Fibroblast of lung (primary cell): ENCODE measurements around the gene DNAH5. TPM values are rescaled to one million over a fixed set of nuclear protein-coding genes. Genes with fewer than 3 reads are reported as not detected.

Source experiments
- DNase-seq, 2 donors: peaks; one replicate each; pipeline versions ENCODE4 v3.0.0 to v3.0.0-alpha.2; 2010; ENCODE audit warnings: low read depth in 2 of 2
- H2AFZ ChIP-seq: 2 replicates; pipeline ENCODE4 v1.5.1; 2012; ENCODE audit warnings: low read length, control low read depth, inconsistent platforms
- H3K27ac ChIP-seq: 2 replicates; pipeline ENCODE4 v1.5.1; 2011; ENCODE audit warnings: low read length, control low read depth; ENCODE audit not compliant: insufficient read depth
- H3K27me3 ChIP-seq: 2 replicates; pipeline ENCODE4 v1.5.1; 2011; ENCODE audit warnings: mild to moderate bottlenecking, low read length; ENCODE audit not compliant: control insufficient read depth, insufficient read depth
- H3K36me3 ChIP-seq: 2 replicates; pipeline ENCODE4 v1.5.1; 2011; ENCODE audit warnings: low read length; ENCODE audit not compliant: control insufficient read depth, insufficient read depth
- H3K4me1 ChIP-seq: 2 replicates; pipeline ENCODE4 v1.5.1; 2011; ENCODE audit warnings: low read length; ENCODE audit not compliant: control insufficient read depth, insufficient read depth; ENCODE audit errors: extremely low read depth
- H3K4me2 ChIP-seq: 2 replicates; pipeline ENCODE4 v1.5.1; 2011; ENCODE audit warnings: low read length, control low read depth; ENCODE audit not compliant: insufficient read depth; ENCODE audit errors: extremely low read depth
- H3K4me3 ChIP-seq, 4 experiments: fragments of 200-600 bp in 1 of 4; sonication (generic) in 1 of 4; replicated peaks in 1 of 4; 2 replicates each; pipeline ENCODE4 v1.5.1; 2011 to 2016; ENCODE audit warnings: low read length in 4 of 4, low read depth in 3 of 4, mild to moderate bottlenecking in 3 of 4, control low read depth in 2 of 4, inconsistent platforms in 1 of 4, mixed read lengths in 1 of 4; ENCODE audit not compliant: insufficient read depth in 1 of 4; ENCODE audit errors: control extremely low read depth in 1 of 4
- H3K79me2 ChIP-seq: 2 replicates; pipeline ENCODE4 v1.5.1; 2012; ENCODE audit warnings: mild to moderate bottlenecking, low read length, inconsistent platforms; ENCODE audit not compliant: control insufficient read depth, insufficient read depth
- H3K9ac ChIP-seq: 2 replicates; pipeline ENCODE4 v1.5.1; 2011; ENCODE audit warnings: mild to moderate bottlenecking, low read length, control low read depth; ENCODE audit not compliant: insufficient read depth
- H3K9me3 ChIP-seq: 2 replicates; pipeline ENCODE4 v1.5.1; 2012; ENCODE audit warnings: low read depth, low read length; ENCODE audit not compliant: control insufficient read depth, insufficient read depth
- H4K20me1 ChIP-seq: 2 replicates; pipeline ENCODE4 v1.5.1; 2011; ENCODE audit warnings: low read length; ENCODE audit not compliant: control insufficient read depth, insufficient read depth; ENCODE audit errors: extremely low read depth
- EZH2 ChIP-seq: IDR thresholded peaks from 2 replicates; pipeline ENCODE4 v1.5.1; 2012; ENCODE audit warnings: low read length, control low read depth, mild to moderate bottlenecking; ENCODE audit errors: missing control alignments
- polyA plus RNA-seq, 2 donors: library from polyadenylated mRNA; depleted of rRNA in 1 of 2; stranded (reverse) in 1 of 2; unstranded in 1 of 2; fragments of >200 nt; gene quantifications; 2 replicates each; pipeline ENCODE4 v1.2.1, GENCODE V29; 2011 to 2012; ENCODE audit warnings: missing spikeins in 1 of 2
- total RNA-seq: library from RNA; depleted of rRNA; stranded (reverse); fragments of >200 nt; gene quantifications from 2 replicates; pipeline ENCODE4 v1.2.1, GENCODE V29; 2014
- TF ChIP-seq, protein P1 (sequence below), 2 donors: IDR thresholded peaks in 1 of 2; conservative IDR thresholded peaks in 1 of 2; 1 replicate in 1 of 2; 2 replicates in 1 of 2; pipeline ENCODE4 v1.5.1; 2011 to 2012; ENCODE audit warnings: low read length in 2 of 2, control low read depth in 1 of 2, inconsistent platforms in 1 of 2, low read depth in 1 of 2, mild to moderate bottlenecking in 1 of 2

Gene DNAH5
- total and polyA plus RNA-seq, 2 donors (not counting 1 experiment from before 2014, with no cell fraction given) = 2.1 to 3.1 TPM

GRCh38 chr5:13648822-13649221 lies 295.7 kb downstream of the DNAH5 start:
- H3K27ac ChIP-seq = no peak overlapping the region
- peak in 1 of 2 donors; percentile 6 for DNase-seq
- H3K27me3 ChIP-seq = no peaks in the 10 kb centered on the region
- H3K4me3 ChIP-seq = no peak overlapping the region
- H4K20me1 ChIP-seq = no peaks in the 10 kb centered on the region
- H3K9me3 ChIP-seq = no peaks in the 10 kb centered on the region
- no peaks in the 10 kb centered on the region for H3K36me3 ChIP-seq
- no peak overlapping the region for H3K4me2 ChIP-seq
- no peak overlapping the region for H3K9ac ChIP-seq
- no peak overlapping the region for H2AFZ ChIP-seq
- TF ChIP-seq, protein P1, sequence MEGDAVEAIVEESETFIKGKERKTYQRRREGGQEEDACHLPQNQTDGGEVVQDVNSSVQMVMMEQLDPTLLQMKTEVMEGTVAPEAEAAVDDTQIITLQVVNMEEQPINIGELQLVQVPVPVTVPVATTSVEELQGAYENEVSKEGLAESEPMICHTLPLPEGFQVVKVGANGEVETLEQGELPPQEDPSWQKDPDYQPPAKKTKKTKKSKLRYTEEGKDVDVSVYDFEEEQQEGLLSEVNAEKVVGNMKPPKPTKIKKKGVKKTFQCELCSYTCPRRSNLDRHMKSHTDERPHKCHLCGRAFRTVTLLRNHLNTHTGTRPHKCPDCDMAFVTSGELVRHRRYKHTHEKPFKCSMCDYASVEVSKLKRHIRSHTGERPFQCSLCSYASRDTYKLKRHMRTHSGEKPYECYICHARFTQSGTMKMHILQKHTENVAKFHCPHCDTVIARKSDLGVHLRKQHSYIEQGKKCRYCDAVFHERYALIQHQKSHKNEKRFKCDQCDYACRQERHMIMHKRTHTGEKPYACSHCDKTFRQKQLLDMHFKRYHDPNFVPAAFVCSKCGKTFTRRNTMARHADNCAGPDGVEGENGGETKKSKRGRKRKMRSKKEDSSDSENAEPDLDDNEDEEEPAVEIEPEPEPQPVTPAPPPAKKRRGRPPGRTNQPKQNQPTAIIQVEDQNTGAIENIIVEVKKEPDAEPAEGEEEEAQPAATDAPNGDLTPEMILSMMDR (conservative IDR thresholded peaks at IDR 0.05 in 1 of 2, IDR thresholded peaks at IDR 0.05 in 1 of 2; ENCODE audit: low read depth in 1 of 2, low read length in 2 of 2) = no peak
- no peak for TF ChIP-seq EZH2
- no peaks in the 10 kb centered on the region for H3K4me1 ChIP-seq
- H3K79me2 ChIP-seq = no peaks in the 10 kb centered on the region

DNA sequence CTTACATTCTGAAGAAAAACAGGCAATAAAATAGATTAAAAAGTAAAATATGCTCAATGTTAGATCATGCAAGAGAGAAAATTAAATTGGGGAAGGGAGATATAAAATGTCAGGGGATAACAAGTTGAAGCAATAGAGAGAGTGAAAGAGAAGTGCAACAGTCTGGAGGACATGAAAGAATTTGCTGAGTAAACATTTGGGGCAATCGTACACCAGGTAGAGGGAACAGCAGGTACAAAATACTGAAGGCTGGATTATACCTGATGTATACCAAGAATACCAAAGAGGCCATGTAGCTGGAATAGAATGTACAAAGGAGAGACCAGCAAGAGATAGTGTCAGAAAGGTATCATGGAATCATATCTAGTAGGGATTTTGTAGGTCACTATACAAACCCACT lies 300.8 kb downstream of the DNAH5 start:
- no peaks in the 10 kb centered on the region for H3K27me3 ChIP-seq
- no peak overlapping the region for H3K4me2 ChIP-seq
- no peaks in the 10 kb centered on the region for H3K36me3 ChIP-seq
- no peaks in the 10 kb centered on the region for H3K4me1 ChIP-seq
- no peak overlapping the region for H3K9ac ChIP-seq
- H3K4me3 ChIP-seq = no peak overlapping the region
- DNase-seq = no peak
- no peaks in the 10 kb centered on the region for H4K20me1 ChIP-seq
- H3K79me2 ChIP-seq = no peaks in the 10 kb centered on the region
- TF ChIP-seq EZH2 = no peak
- TF ChIP-seq, protein P1 (conservative IDR thresholded peaks at IDR 0.05 in 1 of 2, IDR thresholded peaks at IDR 0.05 in 1 of 2; ENCODE audit: low read depth in 1 of 2, low read length in 2 of 2) = no peak
- no peak overlapping the region for H2AFZ ChIP-seq
- H3K9me3 ChIP-seq = no peaks in the 10 kb centered on the region
- no peak overlapping the region for H3K27ac ChIP-seq

DNA sequence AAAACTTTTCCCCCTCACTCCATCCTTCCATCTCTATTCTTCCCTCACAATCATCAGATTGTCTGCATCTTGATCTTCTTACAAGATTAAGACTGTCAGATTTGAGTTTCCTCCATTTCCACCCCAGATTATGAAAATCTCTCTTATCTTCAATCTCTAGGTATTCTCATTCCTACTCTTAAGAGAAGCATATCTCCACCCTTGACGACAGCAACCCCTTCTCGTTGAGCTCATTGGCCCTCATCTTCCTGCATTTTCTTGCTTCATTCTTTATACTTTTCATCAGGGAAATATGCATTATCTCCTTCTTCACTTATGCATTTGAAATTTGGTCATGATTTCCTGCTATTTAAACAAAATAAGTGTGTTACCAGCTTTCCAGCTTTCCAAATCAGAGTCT lies 301.3 kb downstream of the DNAH5 start:
- DNase-seq = no peak
- no peaks in the 10 kb centered on the region for H3K9me3 ChIP-seq
- H3K4me1 ChIP-seq = no peaks in the 10 kb centered on the region
- H3K27me3 ChIP-seq = no peaks in the 10 kb centered on the region
- H3K4me2 ChIP-seq = no peak overlapping the region
- no peak overlapping the region for H2AFZ ChIP-seq
- no peak overlapping the region for H3K9ac ChIP-seq
- no peaks in the 10 kb centered on the region for H4K20me1 ChIP-seq
- H3K36me3 ChIP-seq = no peaks in the 10 kb centered on the region
- TF ChIP-seq, protein P1 (conservative IDR thresholded peaks at IDR 0.05 in 1 of 2, IDR thresholded peaks at IDR 0.05 in 1 of 2; ENCODE audit: low read depth in 1 of 2, low read length in 2 of 2) = no peak
- no peak for TF ChIP-seq EZH2
- H3K27ac ChIP-seq = no peak overlapping the region
- no peak overlapping the region for H3K4me3 ChIP-seq
- no peaks in the 10 kb centered on the region for H3K79me2 ChIP-seq

Other genes with a start within 250 kb of the DNAH5 start
- 139 and 281 TPM in 2 replicates for gene TRIO, start 198.7 kb upstream of the DNAH5 start, total RNA-seq
- 120 and 134 TPM in 2 replicates for gene TRIO, start 198.7 kb upstream of the DNAH5 start, polyA plus RNA-seq